PFSK-1 (cell line): ENCODE results near the gene MOGAT1.

ENCODE experiments used
- FOXP2 ChIP-seq: optimal IDR thresholded peaks from 2 replicates; pipeline ENCODE3; 2011; ENCODE audit warnings: borderline replicate concordance, control low read depth, inconsistent platforms; ENCODE audit not compliant: insufficient read depth; ENCODE audit errors: extremely low read length, extremely low read depth
- POLR2AphosphoS5 ChIP-seq: IDR thresholded peaks from 2 replicates; pipeline ENCODE4 v1.6.1; 2012; ENCODE audit warnings: low read depth, mild to moderate bottlenecking, control low read depth, low read length, moderate library complexity
- SIN3A ChIP-seq: IDR thresholded peaks from 2 replicates; pipeline ENCODE4 v1.6.1; 2012; ENCODE audit warnings: mild to moderate bottlenecking, low read length, moderate library complexity, borderline replicate concordance; ENCODE audit not compliant: insufficient read depth
- TAF1 ChIP-seq: IDR thresholded peaks from 2 replicates; pipeline ENCODE4 v1.6.1; 2012; ENCODE audit warnings: low read length, control low read depth, borderline replicate concordance; ENCODE audit not compliant: insufficient read depth
- TF ChIP-seq, protein P1 (sequence below), 2 experiments: IDR thresholded peaks; 2 replicates each; pipeline versions ENCODE4 v1.6.1 to v1.8.0; 2011 to 2012; ENCODE audit warnings: low read depth in 2 of 2, low read length in 2 of 2, control low read depth in 1 of 2, inconsistent platforms in 1 of 2, mild to moderate bottlenecking in 1 of 2, moderate library complexity in 1 of 2; ENCODE audit not compliant: insufficient read depth in 1 of 2

MOGAT1 gene

DNA sequence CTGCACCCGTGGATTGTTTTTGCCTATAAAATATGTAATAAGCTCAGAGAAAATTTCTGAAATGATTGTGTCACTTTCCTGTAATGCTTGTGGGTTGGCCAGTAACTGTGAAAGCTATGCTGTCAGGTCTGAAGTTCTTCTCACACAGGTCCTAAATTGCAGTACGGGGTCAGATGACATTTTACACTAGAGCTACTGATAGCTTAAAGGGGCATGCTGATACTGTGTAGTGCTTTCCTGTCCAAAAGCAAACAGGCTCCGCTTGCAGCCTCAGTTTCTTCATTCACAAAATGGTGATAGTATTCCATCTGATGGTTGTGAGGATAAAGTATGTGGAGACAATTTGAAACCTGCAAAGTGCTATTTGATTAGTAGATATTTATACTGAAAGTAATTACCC is 8.0 kb upstream of the MOGAT1 start:
- TF ChIP-seq FOXP2: no peak
- TF ChIP-seq POLR2AphosphoS5: no peak
- TF ChIP-seq, protein P1, sequence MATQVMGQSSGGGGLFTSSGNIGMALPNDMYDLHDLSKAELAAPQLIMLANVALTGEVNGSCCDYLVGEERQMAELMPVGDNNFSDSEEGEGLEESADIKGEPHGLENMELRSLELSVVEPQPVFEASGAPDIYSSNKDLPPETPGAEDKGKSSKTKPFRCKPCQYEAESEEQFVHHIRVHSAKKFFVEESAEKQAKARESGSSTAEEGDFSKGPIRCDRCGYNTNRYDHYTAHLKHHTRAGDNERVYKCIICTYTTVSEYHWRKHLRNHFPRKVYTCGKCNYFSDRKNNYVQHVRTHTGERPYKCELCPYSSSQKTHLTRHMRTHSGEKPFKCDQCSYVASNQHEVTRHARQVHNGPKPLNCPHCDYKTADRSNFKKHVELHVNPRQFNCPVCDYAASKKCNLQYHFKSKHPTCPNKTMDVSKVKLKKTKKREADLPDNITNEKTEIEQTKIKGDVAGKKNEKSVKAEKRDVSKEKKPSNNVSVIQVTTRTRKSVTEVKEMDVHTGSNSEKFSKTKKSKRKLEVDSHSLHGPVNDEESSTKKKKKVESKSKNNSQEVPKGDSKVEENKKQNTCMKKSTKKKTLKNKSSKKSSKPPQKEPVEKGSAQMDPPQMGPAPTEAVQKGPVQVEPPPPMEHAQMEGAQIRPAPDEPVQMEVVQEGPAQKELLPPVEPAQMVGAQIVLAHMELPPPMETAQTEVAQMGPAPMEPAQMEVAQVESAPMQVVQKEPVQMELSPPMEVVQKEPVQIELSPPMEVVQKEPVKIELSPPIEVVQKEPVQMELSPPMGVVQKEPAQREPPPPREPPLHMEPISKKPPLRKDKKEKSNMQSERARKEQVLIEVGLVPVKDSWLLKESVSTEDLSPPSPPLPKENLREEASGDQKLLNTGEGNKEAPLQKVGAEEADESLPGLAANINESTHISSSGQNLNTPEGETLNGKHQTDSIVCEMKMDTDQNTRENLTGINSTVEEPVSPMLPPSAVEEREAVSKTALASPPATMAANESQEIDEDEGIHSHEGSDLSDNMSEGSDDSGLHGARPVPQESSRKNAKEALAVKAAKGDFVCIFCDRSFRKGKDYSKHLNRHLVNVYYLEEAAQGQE (IDR thresholded peaks at IDR 0.05; ENCODE audit: insufficient read depth in 1 of 2, low read depth in 2 of 2, low read length in 2 of 2): no peak
- TF ChIP-seq SIN3A: no peak
- TF ChIP-seq TAF1: no peak

DNA sequence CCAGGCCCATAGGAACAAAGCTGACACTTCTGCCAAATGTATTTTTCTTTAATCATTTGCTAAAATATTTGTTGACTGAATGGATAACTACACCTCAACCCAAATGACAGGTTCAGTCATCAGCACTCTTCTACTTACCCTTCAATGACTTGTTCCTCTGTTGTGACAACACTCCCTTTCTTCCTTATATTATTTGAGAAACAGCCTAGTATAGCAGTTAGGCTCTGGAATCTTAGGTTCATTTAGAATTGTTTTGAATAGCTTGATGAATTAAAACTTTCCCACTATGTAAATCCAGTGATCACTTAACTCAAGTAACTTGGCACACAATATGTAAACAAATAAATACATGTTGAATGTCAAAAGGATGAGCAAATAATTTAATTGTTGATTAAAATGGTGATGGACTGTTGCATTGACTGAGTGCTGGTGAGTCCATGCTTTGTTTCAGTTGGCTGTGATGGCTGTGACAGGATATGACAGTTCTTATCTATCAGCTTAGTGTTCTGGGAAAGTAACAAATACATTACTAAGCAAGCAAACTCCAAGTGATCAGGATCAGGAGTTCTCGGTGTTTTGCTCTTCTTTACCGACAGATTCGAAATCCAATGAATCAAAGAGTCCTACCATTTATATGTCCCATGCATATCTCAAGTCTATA is 2.8 kb upstream of the MOGAT1 start:
- TF ChIP-seq SIN3A (no peak), TAF1 (no peak), POLR2AphosphoS5 (no peak), FOXP2 (no peak)
- TF ChIP-seq, protein P1 (IDR thresholded peaks at IDR 0.05; ENCODE audit: insufficient read depth in 1 of 2, low read depth in 2 of 2, low read length in 2 of 2): no peak

DNA sequence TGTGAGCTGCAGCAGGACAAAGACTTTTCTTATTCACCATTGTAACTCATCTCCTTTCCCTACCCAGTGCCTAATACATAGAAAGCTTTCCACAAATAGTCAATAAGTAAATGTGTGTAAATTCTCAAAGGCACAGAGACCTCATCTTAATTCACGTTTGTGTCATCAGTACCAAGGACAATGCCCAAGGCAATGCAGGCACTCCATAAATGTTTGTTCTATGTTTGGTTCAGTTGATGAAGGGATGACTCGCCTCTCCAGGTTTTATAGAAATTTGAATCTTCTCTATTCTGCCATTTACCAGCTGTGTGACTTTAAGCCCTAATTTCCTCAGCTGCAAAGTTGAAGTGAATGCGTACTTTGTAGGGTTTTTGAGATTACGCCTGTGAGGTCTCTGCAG is 2.1 kb upstream of the MOGAT1 start:
- TF ChIP-seq TAF1: no peak
- TF ChIP-seq, protein P1 (IDR thresholded peaks at IDR 0.05; ENCODE audit: insufficient read depth in 1 of 2, low read depth in 2 of 2, low read length in 2 of 2): peak in 1 of 2 experiments; percentile 76; a peak in 2 of 4 replicates

DNA sequence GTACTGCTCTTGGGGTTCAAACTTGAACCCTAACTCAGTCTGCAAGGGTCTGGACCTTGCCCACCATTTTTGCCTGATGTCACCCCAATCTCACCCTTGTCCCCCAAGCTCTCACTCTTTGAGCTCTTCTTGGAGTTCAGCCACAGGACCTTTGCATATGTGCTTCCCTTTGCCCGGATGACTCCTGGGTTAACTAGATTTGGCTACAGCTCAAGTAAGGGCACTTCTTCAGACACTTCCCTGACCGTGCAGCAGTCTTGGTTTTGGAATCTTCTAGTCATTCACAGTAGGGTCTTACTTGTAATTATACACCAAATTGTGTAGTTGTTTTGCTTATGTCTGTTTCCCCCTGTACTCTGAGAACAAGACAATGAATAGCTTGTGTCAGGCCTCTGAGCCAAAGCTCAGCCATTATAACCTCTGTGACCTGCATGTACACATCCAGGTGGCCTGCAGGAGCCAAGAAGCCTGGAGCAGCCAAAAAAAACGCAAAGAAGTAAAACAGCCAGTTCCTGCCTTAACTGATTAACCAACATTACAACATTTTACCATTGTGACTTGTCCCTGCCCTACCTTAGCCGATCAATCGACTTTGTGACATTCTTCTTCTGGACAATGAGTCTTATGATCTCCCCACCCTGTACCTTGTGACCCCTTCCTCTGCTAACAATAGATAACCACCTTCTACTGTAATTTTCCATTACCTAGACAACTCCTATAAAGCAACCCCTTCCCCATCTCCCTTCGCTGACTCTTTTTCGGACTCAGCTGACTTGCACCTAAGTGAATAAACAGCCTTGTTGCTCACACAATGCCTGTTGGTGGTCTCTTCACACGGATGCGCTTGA is 1.0 kb upstream of the MOGAT1 start:
- TF ChIP-seq POLR2AphosphoS5 (no peak), TAF1 (no peak), SIN3A (no peak), FOXP2 (no peak)
- TF ChIP-seq, protein P1 (IDR thresholded peaks at IDR 0.05; ENCODE audit: insufficient read depth in 1 of 2, low read depth in 2 of 2, low read length in 2 of 2): no peak

DNA sequence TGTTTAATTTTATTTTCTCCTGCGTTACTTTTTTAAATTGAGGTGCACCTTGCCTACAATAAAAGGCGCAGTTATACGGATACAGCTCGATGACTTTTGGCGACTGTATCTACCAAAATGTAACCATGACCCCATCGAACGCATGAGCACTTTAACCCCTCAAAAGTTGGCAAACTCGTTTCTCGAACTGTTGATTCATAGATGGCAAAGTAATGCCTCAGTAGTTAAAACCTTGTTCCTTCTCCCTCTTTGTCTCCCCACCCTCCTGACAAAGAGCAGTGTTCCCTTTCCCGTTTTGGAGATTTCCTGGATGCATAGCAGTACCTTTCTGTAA is 577 bp downstream of the MOGAT1 start:
- TF ChIP-seq FOXP2 (no peak), TAF1 (no peak), POLR2AphosphoS5 (no peak), SIN3A (no peak)
- TF ChIP-seq, protein P1 (IDR thresholded peaks at IDR 0.05; ENCODE audit: insufficient read depth in 1 of 2, low read depth in 2 of 2, low read length in 2 of 2): no peak
